PC-9 (cell line): ENCODE measurements around the gene IFT22.

Experiments used
- EZH2 ChIP-seq: fragments of 200-600 bp; sonication (generic); IDR thresholded peaks from 2 replicates; pipeline ENCODE4 v1.8.0; 2017; ENCODE audit warnings: antibody characterized with exemption, low read depth
- TF ChIP-seq, protein P1 (sequence below): fragments of 200-600 bp; sonication (generic); conservative IDR thresholded peaks from 2 replicates; pipeline ENCODE4 v1.6.1; 2017; ENCODE audit warnings: mixed run types, antibody characterized with exemption, mild to moderate bottlenecking, moderate library complexity

DNA sequence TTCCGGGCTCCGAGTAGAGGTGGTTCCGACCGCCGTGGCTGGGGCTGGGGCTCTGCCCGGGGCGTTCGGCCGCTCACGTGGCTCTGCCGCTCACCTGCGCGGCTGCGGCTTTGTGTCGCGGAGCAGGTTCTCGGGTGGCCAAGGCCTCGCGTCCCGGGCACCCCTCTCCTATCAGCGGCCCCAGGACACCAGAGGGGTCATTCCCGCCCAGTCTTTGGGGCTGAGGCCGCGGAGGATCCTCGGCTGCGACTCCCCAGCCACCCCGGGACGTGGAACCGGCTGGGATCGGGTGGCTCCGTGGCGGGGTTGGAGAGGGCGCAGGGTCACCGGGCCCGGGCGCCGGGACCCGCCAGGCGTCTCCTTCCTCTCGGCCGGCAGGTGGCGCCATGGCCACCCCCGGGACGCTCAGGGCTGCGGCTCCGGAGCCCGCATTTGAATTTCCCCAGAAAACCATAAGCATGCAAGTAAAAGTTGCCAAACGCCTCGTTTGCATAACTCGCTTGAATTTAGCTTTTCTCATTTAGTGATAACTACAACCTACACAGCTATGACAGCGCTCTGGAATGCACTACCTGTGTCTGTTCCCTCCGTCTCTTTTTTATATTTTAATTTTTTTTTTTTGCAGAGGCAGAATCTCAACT is 42.2 kb upstream of the IFT22 start:
- TF ChIP-seq, protein P1, sequence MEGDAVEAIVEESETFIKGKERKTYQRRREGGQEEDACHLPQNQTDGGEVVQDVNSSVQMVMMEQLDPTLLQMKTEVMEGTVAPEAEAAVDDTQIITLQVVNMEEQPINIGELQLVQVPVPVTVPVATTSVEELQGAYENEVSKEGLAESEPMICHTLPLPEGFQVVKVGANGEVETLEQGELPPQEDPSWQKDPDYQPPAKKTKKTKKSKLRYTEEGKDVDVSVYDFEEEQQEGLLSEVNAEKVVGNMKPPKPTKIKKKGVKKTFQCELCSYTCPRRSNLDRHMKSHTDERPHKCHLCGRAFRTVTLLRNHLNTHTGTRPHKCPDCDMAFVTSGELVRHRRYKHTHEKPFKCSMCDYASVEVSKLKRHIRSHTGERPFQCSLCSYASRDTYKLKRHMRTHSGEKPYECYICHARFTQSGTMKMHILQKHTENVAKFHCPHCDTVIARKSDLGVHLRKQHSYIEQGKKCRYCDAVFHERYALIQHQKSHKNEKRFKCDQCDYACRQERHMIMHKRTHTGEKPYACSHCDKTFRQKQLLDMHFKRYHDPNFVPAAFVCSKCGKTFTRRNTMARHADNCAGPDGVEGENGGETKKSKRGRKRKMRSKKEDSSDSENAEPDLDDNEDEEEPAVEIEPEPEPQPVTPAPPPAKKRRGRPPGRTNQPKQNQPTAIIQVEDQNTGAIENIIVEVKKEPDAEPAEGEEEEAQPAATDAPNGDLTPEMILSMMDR, result peak; percentile 86
- TF ChIP-seq EZH2, result no peak
